T-helper 17 cell (primary cell): ENCODE measurements around the gene ADD2. TPM values are rescaled to one million over a fixed set of nuclear protein-coding genes. Genes with fewer than 3 reads are reported as not detected.

Experiments
- ATAC-seq: fragments of 150-1000 bp; cut with Tn5 transposase; 2 replicates; pipeline ENCODE4 v1.10.0; 2021; ENCODE audit warnings: mild to moderate bottlenecking, moderate library complexity
- DNase-seq, 3 donors: peaks; one replicate each; pipeline versions ENCODE4 v3.0.0 to v3.0.0-alpha.2; 2020 to 2021
- H3K9me3 ChIP-seq: one replicate; pipeline ENCODE4 v1.7.0; 2013; ENCODE audit warnings: low read length, mild to moderate bottlenecking; ENCODE audit not compliant: control insufficient read depth, poor library complexity, severe bottlenecking
- H3K27ac Mint-ChIP-seq: one replicate; pipeline ENCODE4 v1.8.0; 2022; ENCODE audit warnings: mild to moderate bottlenecking, moderate library complexity, mixed read lengths
- H3K27me3 Mint-ChIP-seq: one replicate; pipeline ENCODE4 v1.8.0; 2022; ENCODE audit warnings: mixed read lengths
- H3K36me3 Mint-ChIP-seq: one replicate; pipeline ENCODE4 v1.8.0; 2022; ENCODE audit warnings: low read depth, mixed read lengths
- H3K4me1 Mint-ChIP-seq: one replicate; pipeline ENCODE4 v1.8.0; 2022; ENCODE audit warnings: mild to moderate bottlenecking, mixed read lengths
- H3K4me3 Mint-ChIP-seq: one replicate; pipeline ENCODE4 v1.8.0; 2022; ENCODE audit warnings: mild to moderate bottlenecking, moderate library complexity, mixed read lengths
- total RNA-seq, 4 donors: library from RNA in 2 of 4; stranded (reverse) in 2 of 4; gene quantifications; one replicate each; pipeline ENCODE4 v1.2.3 and lab custom pipeline; 2022 to 2026

ADD2 gene
- total RNA-seq, 2 donors from 2014 or later: 0.34 to 1.3 TPM

DNA sequence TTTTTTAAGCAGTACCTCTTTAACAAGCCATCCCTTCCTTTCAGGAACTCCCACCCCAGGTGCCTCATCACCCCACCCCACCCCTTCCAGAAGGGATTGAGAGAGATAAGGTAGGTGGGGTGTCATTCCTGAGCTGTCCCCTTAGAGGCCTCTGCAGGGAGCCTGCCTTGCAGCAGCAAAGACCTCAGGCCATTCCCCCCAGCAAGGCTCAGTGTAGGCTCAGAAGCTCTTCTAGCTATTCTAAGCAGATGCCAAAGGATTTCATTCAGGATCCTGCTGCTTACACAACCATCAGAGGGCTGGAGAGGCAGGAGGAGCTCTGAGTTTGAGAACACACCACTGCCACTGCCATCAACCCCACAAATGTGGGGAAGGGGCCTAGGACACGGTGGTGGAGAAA lies 28.3 kb upstream of the ADD2 start:
- H3K4me3 Mint-ChIP-seq: no peak overlapping the region
- H3K9me3 ChIP-seq: no peaks in the 10 kb centered on the region
- peaks cover 69% of the 10 kb centered on the region for H3K27me3 Mint-ChIP-seq
- H3K4me1 Mint-ChIP-seq: peaks cover 2% of the 10 kb centered on the region
- DNase-seq (no peak), ATAC-seq (no peak)
- no peak overlapping the region for H3K27ac Mint-ChIP-seq
- no peaks in the 10 kb centered on the region for H3K36me3 Mint-ChIP-seq

DNA sequence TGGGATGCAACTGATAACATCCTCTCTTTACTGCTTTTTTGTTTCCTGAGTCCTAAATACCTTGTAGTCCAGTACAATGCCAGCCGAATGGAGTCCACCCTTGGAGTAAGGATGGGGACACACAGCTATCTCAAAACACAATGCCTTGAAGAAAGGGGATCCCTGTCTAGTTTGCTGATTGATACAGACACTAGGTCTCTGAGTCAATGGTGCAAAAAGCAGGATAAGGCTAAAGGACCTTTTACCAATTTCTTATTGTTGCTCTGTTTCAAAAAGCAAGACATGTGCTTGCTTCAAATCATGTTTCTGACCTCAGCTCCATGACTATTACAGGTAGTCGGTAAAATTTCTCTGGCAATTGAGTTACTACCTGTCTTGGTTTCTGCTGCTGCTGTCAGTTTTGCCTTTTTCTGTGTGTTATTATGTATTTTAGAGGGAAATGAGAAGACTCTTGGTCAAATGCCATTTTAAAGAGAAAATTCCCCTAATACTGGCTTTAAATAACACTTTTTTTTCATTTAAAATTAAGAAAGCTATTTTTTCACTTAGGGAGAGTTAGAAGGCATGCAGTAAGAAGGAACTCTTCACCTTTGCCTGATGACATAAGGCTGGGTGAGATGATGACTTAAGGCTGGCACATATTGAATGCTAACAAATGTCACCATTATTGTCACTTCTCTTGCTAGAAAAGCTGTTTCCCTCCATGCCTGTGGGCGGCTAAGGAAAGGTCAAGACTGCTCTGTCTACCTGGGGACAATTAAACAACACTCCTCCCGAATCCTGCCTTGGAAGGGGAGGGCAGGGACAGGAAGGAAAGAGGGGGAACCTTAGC lies 27.4 kb upstream of the ADD2 start:
- peaks cover 66% of the 10 kb centered on the region for H3K27me3 Mint-ChIP-seq
- H3K9me3 ChIP-seq: no peaks in the 10 kb centered on the region

DNA sequence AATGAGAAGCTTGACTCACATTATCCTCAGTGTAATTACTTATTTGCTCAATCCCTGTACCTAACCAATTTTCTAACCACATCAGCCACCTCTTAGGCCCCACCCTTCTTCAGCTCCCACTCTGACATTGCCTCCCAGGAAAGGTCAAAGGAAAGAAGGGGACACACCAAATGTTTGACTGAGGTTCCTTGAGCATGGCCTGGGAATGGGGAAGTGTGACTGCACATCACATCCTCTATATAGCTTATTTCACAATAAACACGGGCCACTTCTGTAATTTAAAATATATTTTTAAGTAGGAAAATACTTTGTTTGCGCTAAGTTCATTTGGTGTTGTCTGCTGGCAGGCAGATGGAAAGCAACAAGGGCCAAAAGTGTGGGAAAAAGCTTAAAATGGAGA lies 25.4 kb upstream of the ADD2 start:
- DNase-seq (no peak), ATAC-seq (no peak)
- H3K9me3 ChIP-seq: no peaks in the 10 kb centered on the region
- Mint-ChIP-seq H3K27ac (no peak overlapping the region), H3K36me3 (no peaks in the 10 kb centered on the region), H3K4me1 (peaks cover 9% of the 10 kb centered on the region), H3K27me3 (peaks cover 75% of the 10 kb centered on the region), H3K4me3 (no peak overlapping the region)

More for the DNA sequence above, 27.4 kb upstream of the ADD2 start:
- H3K4me3 Mint-ChIP-seq: no peak overlapping the region
- DNase-seq: no peak
- no peak overlapping the region for H3K27ac Mint-ChIP-seq
- ATAC-seq: no peak
- H3K4me1 Mint-ChIP-seq: peaks cover 4% of the 10 kb centered on the region
- no peaks in the 10 kb centered on the region for H3K36me3 Mint-ChIP-seq

DNA sequence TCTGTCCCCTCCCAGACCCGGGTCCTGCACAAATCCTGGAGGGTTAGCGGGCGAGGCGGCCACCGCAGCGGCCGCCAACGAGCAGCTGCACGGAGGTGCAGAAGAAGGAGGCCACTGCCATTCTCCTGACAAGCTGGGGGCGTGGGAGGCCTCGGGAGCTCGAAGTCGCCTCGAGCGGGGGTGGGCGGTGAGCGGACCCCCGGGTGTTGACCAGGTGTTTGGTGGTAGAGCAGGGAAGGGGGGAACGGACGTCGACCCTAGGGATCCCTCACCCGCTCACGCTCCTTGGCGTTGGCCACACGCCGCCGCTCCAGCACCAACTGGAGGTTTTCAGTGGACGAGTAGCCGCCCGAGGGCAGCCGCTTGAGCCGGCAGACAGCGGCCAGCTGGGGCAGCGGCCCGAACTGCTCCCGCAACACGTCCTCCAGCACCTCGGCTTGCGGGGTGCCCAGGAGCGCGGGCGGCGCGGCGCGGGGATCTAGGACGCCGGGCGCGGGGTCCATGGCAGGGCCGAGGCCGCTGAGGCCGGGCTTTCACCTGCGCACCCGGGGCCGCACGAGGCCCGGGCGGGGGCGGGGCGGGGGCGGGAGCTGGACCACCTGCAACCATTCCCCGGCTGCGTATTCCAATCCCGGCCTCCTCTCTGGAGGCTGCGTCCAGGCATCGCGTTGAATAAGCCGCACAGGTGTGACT lies 22.3 kb upstream of the ADD2 start, which contains the start of gene FIGLA:
TSS of gene FIGLA (minus strand) at position 508 of the 693 bp plus-strand sequence. CDS start at position 503, 5 bp downstream.
- H3K4me3 Mint-ChIP-seq: peak within 1 kb of the TSS; percentile 88
- no peaks in the 10 kb centered on the region for H3K9me3 ChIP-seq
- peaks cover 11% of the 10 kb centered on the region for H3K4me1 Mint-ChIP-seq
- peak; percentile 30 for ATAC-seq
- DNase-seq: no peak
- H3K36me3 Mint-ChIP-seq: peaks cover 4% of the 10 kb centered on the region
- H3K27ac Mint-ChIP-seq: no peak within 1 kb of the TSS
- H3K27me3 Mint-ChIP-seq: peaks cover 80% of the 10 kb centered on the region

DNA sequence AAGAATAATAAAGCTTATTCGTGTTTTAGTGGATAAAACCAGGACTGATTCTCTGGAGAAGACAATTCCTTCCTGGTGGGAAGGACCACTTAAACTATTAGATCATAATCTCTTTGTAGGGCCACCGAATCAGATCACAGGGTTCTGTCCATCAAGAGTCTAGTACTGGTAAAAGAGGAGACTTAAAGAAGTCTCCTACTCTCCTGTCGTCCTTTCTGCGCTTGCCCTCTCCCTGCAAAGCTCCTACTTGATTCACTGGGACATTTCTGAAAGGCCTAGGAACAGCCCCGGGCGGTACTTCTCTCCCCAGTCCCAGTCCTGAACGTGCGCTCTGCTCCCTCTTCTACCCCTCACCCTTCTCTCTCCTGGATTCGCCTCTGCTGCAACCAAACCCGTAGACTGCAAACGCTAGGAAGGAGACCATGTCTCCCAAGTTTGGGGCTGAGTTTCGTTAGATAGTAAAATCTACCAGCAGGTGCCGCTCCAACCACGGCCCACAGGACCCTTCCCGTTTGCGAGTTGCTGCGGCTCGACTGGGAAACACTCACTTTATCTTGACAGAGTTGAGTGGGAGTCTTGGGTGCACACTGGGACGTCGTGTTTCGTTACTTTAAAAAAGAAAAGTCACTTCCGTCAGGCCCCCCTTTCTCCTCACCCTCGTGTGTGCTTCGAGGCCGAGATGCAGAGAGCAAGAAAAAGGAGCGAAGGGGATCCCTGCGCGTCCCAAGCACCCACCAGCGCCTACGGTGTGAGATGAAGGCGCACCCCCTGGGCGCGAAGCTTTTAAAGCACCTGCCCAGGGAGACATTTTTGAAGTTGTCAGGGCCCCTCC lies 21.5 kb upstream of the ADD2 start:
- DNase-seq (peak in 2 of 3 donors; percentile 12 to 37), ATAC-seq (peak; percentile 80)
- H3K9me3 ChIP-seq: no peaks in the 10 kb centered on the region
- H3K4me3 Mint-ChIP-seq: peak overlapping the region; percentile 88
- peaks cover 4% of the 10 kb centered on the region for H3K36me3 Mint-ChIP-seq
- peaks cover 11% of the 10 kb centered on the region for H3K4me1 Mint-ChIP-seq
- peaks cover 76% of the 10 kb centered on the region for H3K27me3 Mint-ChIP-seq
- no peak overlapping the region for H3K27ac Mint-ChIP-seq

DNA sequence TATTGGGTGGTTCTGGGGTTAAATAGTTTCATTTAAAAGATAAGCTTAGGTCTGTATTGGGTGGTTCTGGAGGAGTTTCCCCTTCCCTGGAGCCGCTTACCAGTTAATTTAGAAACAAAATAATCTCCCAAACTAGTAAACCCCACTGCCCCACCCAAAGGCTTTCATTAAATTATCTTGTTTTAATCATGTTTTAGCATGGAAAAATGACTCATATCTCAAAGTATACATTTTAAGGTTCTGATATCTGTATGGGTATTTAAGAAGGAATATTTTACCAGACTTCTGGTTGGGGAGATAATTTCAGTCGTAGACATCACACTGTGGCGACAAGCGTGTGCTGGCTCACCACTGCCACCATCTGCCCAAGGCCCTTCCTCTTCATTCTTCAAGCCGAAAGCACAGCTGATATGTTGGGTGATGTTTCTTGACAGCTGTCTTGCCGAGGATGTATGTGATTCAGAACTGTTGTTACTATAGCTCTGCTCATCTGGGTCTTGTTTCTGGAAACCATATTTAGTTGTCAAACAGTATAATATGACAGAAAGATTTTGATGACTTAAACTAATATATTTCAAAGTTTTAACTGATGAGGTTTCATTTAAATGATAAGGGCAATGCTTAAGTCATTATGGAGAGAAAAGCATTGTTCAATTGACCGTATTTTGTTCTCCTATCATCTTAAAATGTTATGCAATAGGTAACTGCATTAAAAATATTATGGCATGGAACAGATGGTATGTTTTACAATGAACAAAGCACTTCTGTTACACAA lies 17.3 kb upstream of the ADD2 start:
- peak; percentile 55 for ATAC-seq
- no peaks in the 10 kb centered on the region for H3K9me3 ChIP-seq
- Mint-ChIP-seq H3K4me3 (no peak overlapping the region), H3K27me3 (peaks cover 50% of the 10 kb centered on the region), H3K4me1 (peaks cover 7% of the 10 kb centered on the region), H3K27ac (no peak overlapping the region), H3K36me3 (peaks cover 8% of the 10 kb centered on the region)
- no peak for DNase-seq

DNA sequence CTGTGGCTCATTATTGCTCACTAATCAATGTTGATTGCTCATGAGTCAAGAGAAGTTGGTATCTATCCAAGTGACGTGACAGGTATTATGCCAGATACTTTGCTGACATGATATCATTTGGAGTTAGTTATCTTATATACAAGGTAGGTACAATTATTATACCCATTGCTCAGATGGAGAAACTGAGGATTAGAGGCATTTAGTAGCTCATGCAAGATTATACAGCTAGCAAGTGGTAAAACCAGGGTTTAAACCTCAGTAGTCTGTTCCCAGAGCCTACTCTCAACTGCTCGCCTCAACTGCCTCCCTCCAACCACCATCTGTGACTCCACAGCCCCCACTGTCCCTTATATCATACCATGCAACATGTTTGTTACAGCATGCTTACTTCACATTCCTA lies 16.3 kb upstream of the ADD2 start:
- Mint-ChIP-seq H3K27ac (no peak overlapping the region), H3K4me1 (peaks cover 2% of the 10 kb centered on the region), H3K27me3 (peaks cover 51% of the 10 kb centered on the region), H3K4me3 (no peak overlapping the region), H3K36me3 (peaks cover 8% of the 10 kb centered on the region)
- ATAC-seq (no peak), DNase-seq (no peak)
- no peaks in the 10 kb centered on the region for H3K9me3 ChIP-seq

DNA sequence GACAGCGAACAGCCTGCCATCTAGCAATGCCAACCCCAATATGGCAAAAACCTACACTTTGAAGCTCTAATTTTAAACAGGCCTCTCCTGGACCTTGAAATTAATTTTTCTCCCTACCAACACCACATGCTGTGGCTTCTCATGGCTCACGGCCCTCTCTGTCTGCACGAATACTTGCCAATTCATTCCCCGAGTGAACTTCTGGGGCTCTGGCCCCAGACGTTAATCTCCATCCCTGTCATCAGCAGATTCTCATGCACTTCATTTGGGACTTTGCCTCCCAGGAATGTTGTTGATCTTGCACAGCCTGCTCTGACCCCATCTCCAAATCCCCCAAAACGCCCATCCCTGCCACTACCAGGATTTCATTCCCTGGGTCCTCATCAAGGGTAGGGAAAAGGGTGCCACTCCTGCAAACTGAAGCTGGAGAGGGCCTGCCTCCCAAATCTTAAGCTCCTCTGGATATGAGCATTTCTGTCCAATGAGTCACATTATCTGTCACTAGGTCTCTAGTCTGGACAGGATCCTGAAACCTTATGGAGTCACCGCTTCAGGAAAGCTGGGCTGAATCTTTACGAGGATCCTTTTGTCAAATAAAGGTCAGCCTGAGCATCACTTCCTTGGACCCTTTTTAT lies 12.0 kb upstream of the ADD2 start:
- ATAC-seq (no peak), DNase-seq (no peak)
- Mint-ChIP-seq H3K27ac (no peak overlapping the region), H3K36me3 (peaks cover 4% of the 10 kb centered on the region), H3K4me3 (no peak overlapping the region), H3K27me3 (peaks cover 40% of the 10 kb centered on the region), H3K4me1 (no peaks in the 10 kb centered on the region)
- H3K9me3 ChIP-seq: no peaks in the 10 kb centered on the region

DNA sequence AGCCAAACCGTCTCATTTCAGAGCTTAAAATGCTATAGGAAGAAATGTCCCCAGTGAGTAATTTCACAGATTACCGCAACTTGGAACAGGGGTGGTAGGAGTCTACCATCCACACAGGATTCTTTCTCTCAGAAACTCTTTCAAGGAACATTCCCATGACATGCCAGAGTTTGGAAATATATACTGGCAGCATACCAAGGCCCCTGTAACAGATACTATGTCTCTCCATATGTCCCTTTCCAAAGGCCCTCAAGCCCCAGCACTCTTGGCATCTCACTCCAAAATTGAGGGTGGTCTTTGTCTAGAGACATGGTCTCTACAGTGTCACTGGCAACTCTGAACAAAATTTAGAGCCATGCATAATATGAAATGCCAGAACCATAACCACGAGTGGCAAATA lies 11.5 kb upstream of the ADD2 start:
- no peaks in the 10 kb centered on the region for H3K9me3 ChIP-seq
- no peak overlapping the region for H3K27ac Mint-ChIP-seq
- ATAC-seq (no peak), DNase-seq (no peak)
- peaks cover 46% of the 10 kb centered on the region for H3K27me3 Mint-ChIP-seq
- H3K4me3 Mint-ChIP-seq: no peak overlapping the region
- no peaks in the 10 kb centered on the region for H3K4me1 Mint-ChIP-seq
- H3K36me3 Mint-ChIP-seq: peaks cover 4% of the 10 kb centered on the region

DNA sequence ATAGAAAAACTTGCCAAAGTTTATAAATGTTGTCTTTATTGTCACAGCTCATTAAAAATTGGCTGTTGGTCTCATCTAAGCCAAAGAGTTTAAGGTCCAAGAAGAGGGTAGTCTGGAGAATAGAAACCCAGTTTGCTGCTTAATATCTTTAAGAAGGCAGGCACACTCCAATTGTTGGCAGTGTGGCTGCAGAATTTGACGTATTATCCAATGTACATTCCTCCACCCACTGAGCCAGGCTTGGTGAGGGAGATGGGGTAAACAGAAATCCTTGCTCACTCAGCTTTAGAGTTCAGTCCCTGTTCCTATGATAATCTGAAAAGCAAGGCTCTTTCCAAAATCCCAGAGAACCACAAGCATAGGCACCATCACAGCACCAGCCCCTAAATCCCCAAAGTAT lies 10.7 kb upstream of the ADD2 start:
- Mint-ChIP-seq H3K36me3 (peaks cover 4% of the 10 kb centered on the region), H3K27me3 (peaks cover 53% of the 10 kb centered on the region), H3K4me1 (no peaks in the 10 kb centered on the region), H3K4me3 (no peak overlapping the region), H3K27ac (no peak overlapping the region)
- no peak for DNase-seq
- ATAC-seq: no peak
- no peaks in the 10 kb centered on the region for H3K9me3 ChIP-seq

DNA sequence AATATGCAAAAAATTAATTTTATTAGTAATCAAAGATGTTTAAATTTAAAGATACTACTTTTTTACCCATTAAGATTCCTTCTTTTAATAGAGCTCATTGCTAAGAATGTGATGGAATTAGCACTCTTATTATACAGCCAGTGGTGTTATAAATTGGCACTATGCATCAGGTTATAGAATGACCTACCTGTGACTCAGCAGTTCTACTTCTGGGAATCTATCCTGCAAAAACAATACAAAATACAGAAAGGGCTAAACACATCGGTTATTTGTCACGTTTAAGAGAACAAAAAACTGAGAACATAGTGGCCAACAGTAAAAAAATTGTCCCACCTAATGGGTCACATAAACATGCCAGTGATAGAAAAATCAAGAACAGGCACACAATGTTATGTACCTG lies 9.4 kb upstream of the ADD2 start:
- Mint-ChIP-seq H3K4me1 (no peaks in the 10 kb centered on the region), H3K27me3 (peaks cover 59% of the 10 kb centered on the region), H3K27ac (no peak overlapping the region), H3K4me3 (no peak overlapping the region), H3K36me3 (peaks cover 4% of the 10 kb centered on the region)
- DNase-seq: no peak
- no peaks in the 10 kb centered on the region for H3K9me3 ChIP-seq
- no peak for ATAC-seq

DNA sequence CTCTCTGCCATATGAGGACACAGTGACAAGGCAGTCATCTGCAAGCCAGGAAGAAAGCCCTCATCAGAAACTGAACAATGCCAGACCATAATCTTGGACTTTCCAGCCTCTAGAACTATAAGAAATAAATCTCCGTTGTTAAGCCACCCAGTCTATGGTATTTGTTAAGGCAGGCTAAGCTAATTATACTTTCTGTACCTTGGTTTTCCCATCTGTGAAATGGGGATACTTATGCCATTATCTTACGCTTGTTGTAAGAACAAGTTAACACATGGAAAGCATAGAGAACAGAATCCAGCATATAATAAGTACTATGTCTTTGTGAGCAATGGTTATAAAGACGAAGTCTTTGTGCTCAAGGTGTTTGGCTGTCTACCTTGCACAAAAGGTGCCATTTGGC lies 8.3 kb upstream of the ADD2 start:
- Mint-ChIP-seq H3K4me3 (no peak overlapping the region), H3K27ac (no peak overlapping the region), H3K27me3 (peaks cover 65% of the 10 kb centered on the region), H3K4me1 (no peaks in the 10 kb centered on the region), H3K36me3 (peaks cover 4% of the 10 kb centered on the region)
- no peaks in the 10 kb centered on the region for H3K9me3 ChIP-seq
- ATAC-seq (no peak), DNase-seq (no peak)
